GM21717 (cell line): Measurements from ENCODE around the gene PTPRD.

ENCODE experiments used
- ATAC-seq: cut with Tn5 transposase; IDR thresholded peaks from one replicate; pipeline ENCODE4 v1.9.1; 2021; ENCODE audit warnings: mild to moderate bottlenecking, moderate library complexity; ENCODE audit not compliant: unreplicated experiment

The PTPRD gene

GRCh38 chr9:8576741-8577140 is 2036.1 kb downstream of the PTPRD start:
- no peak for ATAC-seq

GRCh38 chr9:8574846-8575245 is 2038.0 kb downstream of the PTPRD start:
- no peak for ATAC-seq

DNA sequence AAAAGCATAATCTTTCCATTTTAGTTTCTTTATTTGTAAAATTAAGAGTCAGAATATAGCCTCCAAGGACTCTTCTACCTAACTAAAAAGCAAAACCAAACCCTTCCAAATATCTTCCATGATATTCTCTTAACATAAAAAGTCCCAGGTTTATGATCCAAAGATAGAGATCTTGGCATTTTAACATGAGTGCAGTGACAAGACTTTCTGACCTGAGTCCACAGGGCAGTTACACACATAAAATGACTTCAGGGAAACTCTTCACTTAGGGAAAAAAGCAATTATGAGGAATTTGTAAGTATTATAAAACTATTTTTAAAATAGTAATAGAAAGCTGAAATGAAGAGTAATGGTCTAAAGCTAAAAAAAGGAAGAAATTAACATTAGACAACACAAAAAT is 2040.6 kb downstream of the PTPRD start:
- no peak for ATAC-seq

GRCh38 chr9:8571643-8572042 is 2041.2 kb downstream of the PTPRD start:
- no peak for ATAC-seq

DNA sequence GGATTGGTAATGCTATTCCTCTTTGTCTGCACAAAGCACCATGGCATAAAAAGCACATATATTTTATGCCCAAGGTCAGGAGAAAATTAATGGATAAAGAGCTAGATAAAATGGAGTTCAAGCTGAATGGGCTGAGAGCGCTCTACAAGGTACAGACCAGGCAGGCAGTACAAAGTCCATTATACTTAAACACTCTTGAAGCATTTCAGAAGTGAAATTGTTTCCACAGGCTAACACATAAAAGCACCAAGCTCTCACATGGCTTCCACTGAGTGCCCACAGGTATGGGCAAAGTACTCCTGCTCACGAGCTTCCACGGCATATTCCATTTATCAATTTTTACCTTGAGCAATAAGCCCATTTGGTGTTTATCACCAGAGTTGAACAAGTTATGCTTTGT is 2042.0 kb downstream of the PTPRD start:
- ATAC-seq: no peak

GRCh38 chr9:8569823-8570222 is 2043.0 kb downstream of the PTPRD start:
- no peak for ATAC-seq

DNA sequence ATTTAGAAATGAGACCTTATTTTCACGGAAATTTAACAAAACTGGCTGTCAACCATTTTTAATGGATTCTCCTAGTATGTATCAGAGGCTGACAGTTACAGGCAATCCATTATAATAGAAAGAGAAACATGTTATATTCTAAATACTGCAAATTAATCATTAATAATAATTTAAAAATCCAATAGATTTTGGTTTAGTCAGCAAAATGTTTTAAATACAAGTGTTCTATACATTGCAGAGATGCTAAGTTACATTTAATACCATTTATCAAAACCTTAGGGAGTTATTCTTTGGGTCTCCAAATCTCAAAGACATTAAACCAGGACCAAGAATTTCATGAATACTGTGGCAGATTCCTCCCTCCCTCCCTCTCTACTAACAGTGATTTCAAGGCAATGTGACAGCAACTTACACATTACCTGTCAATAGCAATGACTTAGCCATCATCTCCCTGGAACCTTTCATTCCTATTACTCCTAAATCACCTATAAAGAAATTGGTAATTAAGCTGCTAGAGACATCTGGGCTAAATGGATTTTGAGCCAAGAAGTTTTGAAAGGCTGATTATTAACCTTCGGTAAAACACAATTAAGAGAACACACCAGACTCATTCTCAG is 2044.7 kb downstream of the PTPRD start:
- ATAC-seq: no peak

DNA sequence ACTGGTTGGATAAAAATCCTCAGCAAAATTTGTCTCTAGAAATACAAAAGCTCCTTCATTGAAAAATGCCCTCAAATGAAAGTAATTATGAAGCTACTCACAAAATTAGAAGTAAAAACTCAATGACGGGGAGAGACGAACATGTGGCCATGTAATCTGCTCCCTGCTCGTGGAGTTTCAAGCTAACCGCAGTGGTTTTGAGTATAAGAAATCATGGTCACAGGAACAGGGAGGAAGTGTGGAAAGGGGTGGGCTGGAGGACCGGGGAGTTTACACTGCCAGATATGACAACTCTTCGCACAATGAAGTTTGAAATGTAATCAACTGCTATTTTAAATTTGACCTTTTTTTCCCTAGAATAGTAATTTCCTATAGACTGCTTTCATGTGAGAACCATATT is 2047.8 kb downstream of the PTPRD start:
- no peak for ATAC-seq

- ATAC-seq: no peak
Observed at GRCh38 chr9:8560560-8561525, 2052.0 kb downstream of the PTPRD start.

DNA sequence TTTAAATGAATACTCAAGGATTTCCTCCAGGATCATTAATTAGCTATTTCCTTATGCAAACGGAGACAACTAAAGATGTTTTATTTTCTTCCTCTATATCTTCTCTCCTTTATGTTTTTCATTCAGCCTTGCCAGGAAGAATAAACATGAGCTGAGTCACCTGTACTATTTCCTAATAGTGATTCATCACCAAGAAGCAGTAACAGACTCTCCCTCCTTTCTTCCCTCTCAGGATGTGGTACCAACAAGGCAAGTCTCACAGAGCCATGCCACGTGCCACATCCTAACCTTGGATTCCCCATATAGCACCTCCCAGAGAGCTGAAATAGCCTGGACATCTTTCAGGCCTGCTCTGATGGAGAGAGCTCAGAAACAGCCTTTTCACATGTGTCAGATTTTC is 2054.6 kb downstream of the PTPRD start:
- ATAC-seq: no peak

- ATAC-seq: no peak
Observed at GRCh38 chr9:8555762-8556500, 2056.9 kb downstream of the PTPRD start.

DNA sequence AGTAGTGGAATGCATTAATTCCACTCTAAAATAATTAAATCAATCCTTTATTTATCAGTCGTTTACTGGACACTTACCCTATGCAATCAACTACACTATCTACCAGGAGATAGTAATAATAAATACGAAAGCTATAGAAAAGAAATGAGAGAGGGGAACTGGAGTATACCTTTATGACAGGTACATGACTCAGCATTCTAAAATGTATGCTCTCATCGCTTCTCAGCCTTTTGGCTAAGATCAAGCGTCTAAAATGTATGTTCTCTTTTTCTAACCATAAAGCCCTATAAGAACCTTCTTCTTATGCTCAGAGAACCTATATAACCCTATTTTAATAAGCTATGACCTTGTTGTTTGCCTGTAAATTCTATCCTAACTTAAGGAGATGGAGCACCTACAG is 2059.4 kb downstream of the PTPRD start:
- ATAC-seq: no peak

DNA sequence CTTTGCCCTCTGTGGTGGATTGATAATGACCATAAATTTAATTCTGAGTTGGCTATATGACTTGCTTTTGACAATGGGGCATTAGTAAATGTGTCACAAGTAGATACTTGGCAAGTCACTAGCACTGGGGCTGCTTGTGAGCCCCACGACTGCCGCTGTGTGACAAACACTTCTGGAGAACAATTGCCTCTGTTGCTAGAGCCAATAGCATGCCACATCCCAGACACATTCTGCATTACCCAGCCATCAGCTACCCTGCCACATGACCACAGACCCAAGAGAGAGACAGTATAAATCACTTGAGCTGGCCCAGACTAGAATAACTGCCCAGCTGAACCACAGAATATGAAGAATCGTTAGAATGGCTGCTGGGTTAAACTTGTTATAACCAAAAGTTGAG is 2060.1 kb downstream of the PTPRD start:
- no peak for ATAC-seq

- no peak for ATAC-seq
Observed at GRCh38 chr9:8549214-8549613, 2063.6 kb downstream of the PTPRD start.

DNA sequence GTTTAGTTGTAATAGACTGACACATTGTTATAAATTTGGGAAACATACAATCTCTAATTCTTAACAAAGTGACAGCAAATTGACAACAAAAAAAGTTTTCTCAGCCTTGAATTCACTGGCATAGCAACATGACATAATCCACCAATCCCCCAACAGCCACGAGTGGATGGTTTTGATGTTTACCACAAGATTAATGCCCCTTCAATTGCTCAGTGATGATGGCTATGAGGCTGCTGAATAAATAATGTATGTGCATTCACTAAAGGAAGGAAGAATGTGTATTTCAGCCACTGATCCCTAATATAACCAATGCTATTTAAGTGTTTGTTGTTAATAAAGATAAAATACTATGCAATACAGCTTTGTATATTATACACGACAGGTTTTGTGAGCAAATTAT is 2069.6 kb downstream of the PTPRD start:
- no peak for ATAC-seq

- no peak for ATAC-seq
Observed at GRCh38 chr9:8542537-8542936, 2070.3 kb downstream of the PTPRD start.

- ATAC-seq: no peak
Observed at GRCh38 chr9:8539681-8540197, 2073.1 kb downstream of the PTPRD start.

DNA sequence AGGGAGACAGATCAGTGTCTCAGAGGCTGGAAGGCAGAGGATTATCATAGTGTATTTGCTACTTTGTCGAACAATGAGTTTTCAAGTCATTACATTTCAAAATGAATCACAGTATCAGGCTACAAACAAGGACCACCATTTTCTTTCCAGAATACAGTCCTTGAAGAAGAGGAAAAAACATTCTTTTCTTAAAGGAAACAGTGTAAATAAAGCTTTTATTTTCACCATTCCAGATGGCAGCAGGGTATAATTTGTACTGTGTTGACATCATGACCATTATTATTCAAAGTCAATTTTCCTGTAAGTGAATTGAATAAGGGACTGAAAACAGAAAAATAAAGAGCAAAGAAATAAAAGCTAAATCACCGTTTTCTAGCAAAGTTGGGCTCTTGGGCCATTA is 2076.0 kb downstream of the PTPRD start:
- no peak for ATAC-seq

DNA sequence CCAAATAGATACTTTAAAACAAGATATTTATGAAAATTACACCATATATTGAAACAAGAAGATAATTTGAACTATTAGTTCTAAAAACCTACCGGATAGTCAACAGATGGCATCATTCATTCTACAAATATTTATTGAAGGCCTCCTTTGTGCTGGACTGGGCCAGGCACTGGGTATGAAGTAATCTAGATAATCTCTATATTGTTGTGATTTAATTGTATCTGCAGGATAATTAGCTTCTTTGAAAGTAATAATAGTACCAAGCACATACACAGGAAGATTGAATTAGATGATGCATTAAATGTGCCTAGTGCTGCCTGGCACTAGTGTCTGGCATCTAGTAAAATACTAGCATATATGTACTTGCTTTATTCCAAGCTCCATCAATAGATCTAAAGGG is 2078.0 kb downstream of the PTPRD start:
- ATAC-seq: no peak

DNA sequence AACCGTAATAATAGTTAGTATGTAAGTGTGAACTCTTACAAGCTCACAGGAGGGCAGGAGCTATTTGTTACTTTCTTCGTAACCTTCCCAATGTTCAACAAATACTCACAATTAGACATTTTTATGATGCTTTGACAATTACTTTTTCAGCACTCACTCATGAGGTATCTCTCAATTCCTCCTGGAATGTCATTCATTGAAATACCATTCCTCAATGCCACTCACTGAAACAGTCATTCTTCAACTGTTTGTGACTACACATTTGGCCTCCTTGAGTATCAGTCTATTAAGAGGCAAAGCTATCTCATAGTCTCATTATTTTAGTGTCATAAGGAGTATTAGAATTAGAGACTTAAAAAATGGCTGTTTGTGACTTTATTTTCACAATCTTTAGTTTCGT is 2079.1 kb downstream of the PTPRD start:
- ATAC-seq: no peak

DNA sequence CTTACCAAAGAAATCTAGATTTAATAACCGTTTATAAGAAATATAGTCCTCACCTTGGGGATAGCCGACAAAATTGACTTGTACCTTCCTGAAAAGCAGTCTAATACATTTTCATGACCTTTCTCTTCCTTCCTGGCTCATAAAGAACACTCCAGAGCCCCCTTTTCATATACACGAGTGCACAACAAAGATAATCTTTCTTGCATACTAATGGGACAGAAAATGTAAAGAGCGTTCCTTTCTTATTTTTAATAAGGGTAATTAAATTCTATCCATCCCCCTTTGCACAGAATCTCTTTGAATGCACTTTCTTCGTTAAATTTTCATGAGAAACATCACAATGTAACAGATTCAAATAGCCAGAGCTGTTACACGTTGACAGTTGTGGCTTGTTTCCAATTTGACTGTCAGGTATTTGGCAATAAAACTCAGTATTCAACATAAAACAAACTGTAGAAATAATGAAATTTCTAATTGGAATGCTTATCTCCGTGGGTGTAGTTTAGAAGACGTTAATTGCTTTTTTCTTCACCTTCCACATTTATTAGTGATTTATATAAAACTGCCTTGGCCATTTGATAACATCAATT is 2080.9 kb downstream of the PTPRD start:
- ATAC-seq: no peak
